GM12891 (cell line): ENCODE measurements around the gene KRT31.

Source experiments
- POLR2AphosphoS5 ChIP-seq: IDR thresholded peaks from 2 replicates; pipeline ENCODE4 v1.6.1; 2011; ENCODE audit warnings: low read depth, low read length, control low read depth
- TAF1 ChIP-seq: IDR thresholded peaks from 2 replicates; pipeline ENCODE4 v1.6.1; 2011; ENCODE audit warnings: low read depth, low read length, control low read depth

- TF ChIP-seq POLR2AphosphoS5 (no peak), TAF1 (no peak)
Observed at GRCh38 chr17:41377546-41377945, 19.9 kb downstream of the KRT31 start.
